H1 (cell line): ENCODE measurements around the gene RADIL. TPM values are rescaled to one million over a fixed set of nuclear protein-coding genes. Genes with fewer than 3 reads are reported as not detected.

Experiments
- CTCF ChIA-PET: fragments of 300-600 bp; sonication (Branson Sonifier 250); formaldehyde crosslinking; loops from one replicate; lab custom pipeline; 2021; ENCODE audit not compliant: partially characterized antibody; lab: Charles Lee
- POLR2A ChIA-PET: fragments of 300-600 bp; sonication (Branson Sonifier 250); formaldehyde crosslinking; loops from one replicate; lab custom pipeline; 2021; ENCODE audit warnings: inconsistent platforms; ENCODE audit not compliant: partially characterized antibody; lab: Charles Lee
- DNase-seq, 2 experiments: peaks; one replicate each; pipeline versions ENCODE4 v3.0.0 to v3.0.0-alpha.2; 2010 to 2022; ENCODE audit warnings: low spot score in 2 of 2, low read depth in 1 of 2, mixed read lengths in 1 of 2
- FAIRE-seq: peaks from 2 replicates; lab custom pipeline; 2011; peaks lifted over from hg19 to GRCh38; lab: Jason Lieb, UNC
- H2AFZ ChIP-seq: 2 replicates; pipeline ENCODE4 v1.8.1; 2012; ENCODE audit warnings: low read length, inconsistent platforms
- H2AK5ac ChIP-seq: 2 replicates; pipeline ENCODE4 v1.6.1; 2013; ENCODE audit warnings: low read depth, low read length
- H2BK120ac ChIP-seq: replicated peaks from 2 replicates; pipeline ENCODE3; 2013; ENCODE audit warnings: low read depth, low read length, inconsistent platforms
- H2BK12ac ChIP-seq: 2 replicates; pipeline ENCODE4 v1.6.1; 2013; ENCODE audit warnings: low read depth, low read length
- H2BK15ac ChIP-seq: 2 replicates; pipeline ENCODE4 v1.6.1; 2013; ENCODE audit warnings: low read length
- H2BK20ac ChIP-seq: 2 replicates; pipeline ENCODE4 v1.6.1; 2013; ENCODE audit warnings: low read length
- H2BK5ac ChIP-seq: 2 replicates; pipeline ENCODE4 v1.6.1; 2013; ENCODE audit warnings: low read depth, low read length
- H3K14ac ChIP-seq: 2 replicates; pipeline ENCODE4 v1.6.1; 2013; ENCODE audit warnings: inconsistent platforms; ENCODE audit not compliant: insufficient read length
- H3K18ac ChIP-seq: 2 replicates; pipeline ENCODE4 v1.6.1; 2013; ENCODE audit warnings: low read length; ENCODE audit errors: extremely low read depth
- H3K23ac ChIP-seq: 2 replicates; pipeline ENCODE4 v1.6.1; 2013; ENCODE audit warnings: inconsistent platforms; ENCODE audit not compliant: insufficient read length
- H3K23me2 ChIP-seq: 2 replicates; pipeline ENCODE4 v1.6.1; 2013; ENCODE audit warnings: low read depth, low read length
- H3K27ac ChIP-seq: 2 replicates; pipeline ENCODE4 v1.6.1; 2011; ENCODE audit warnings: low read depth, low read length, inconsistent platforms
- H3K27me3 ChIP-seq, 4 experiments: replicated peaks in 1 of 4; 1 replicate in 1 of 4; 2 replicates in 3 of 4; pipeline versions ENCODE4 v1.6.1 to v1.8.1; 2011 to 2013; ENCODE audit warnings: low read length in 3 of 4, mild to moderate bottlenecking in 3 of 4, inconsistent platforms in 2 of 4, mixed read lengths in 2 of 4, moderate library complexity in 1 of 4; ENCODE audit not compliant: control insufficient read depth in 3 of 4, insufficient read depth in 3 of 4; ENCODE audit errors: extremely low read depth in 1 of 4
- H3K36me3 ChIP-seq, 4 experiments: 2 replicates each; pipeline versions ENCODE4 v1.6.1 to v1.8.1; 2011 to 2013; ENCODE audit warnings: mild to moderate bottlenecking in 4 of 4, low read length in 3 of 4, moderate library complexity in 2 of 4, control low read depth in 1 of 4, inconsistent platforms in 1 of 4; ENCODE audit not compliant: insufficient read depth in 4 of 4, control insufficient read depth in 2 of 4
- H3K4ac ChIP-seq: replicated peaks from 2 replicates; pipeline ENCODE3; 2013; ENCODE audit warnings: low read length, low read depth, mixed read lengths, inconsistent platforms; ENCODE audit not compliant: insufficient read length
- H3K4me1 ChIP-seq, 4 experiments: replicated peaks in 1 of 4; 1 replicate in 1 of 4; 2 replicates in 3 of 4; pipeline versions ENCODE4 v1.6.1 to v1.8.1; 2011 to 2013; ENCODE audit warnings: low read length in 3 of 4, inconsistent platforms in 2 of 4, mixed read lengths in 1 of 4; ENCODE audit not compliant: insufficient read depth in 4 of 4, control insufficient read depth in 3 of 4
- H3K4me2 ChIP-seq, 2 experiments: 2 replicates each; pipeline versions ENCODE4 v1.6.1 to v1.8.1; 2011 to 2013; ENCODE audit warnings: low read depth in 2 of 2, low read length in 2 of 2, control low read depth in 1 of 2, inconsistent platforms in 1 of 2, mild to moderate bottlenecking in 1 of 2; ENCODE audit not compliant: insufficient read depth in 1 of 2
- H3K4me3 ChIP-seq, 4 experiments: fragments of 200-600, 300-600 bp in 1 of 4; sonication (generic), shearing (Covaris generic), sonication (Bioruptor Twin) in 1 of 4; 2 replicates each; pipeline versions ENCODE4 v1.5.1 to v1.8.1; 2011 to 2016; ENCODE audit warnings: low read length in 4 of 4, low read depth in 3 of 4, control low read depth in 2 of 4, inconsistent platforms in 2 of 4, mild to moderate bottlenecking in 2 of 4, mixed read lengths in 1 of 4, moderate library complexity in 1 of 4; ENCODE audit not compliant: insufficient read depth in 2 of 4; ENCODE audit errors: extremely low read depth in 1 of 4
- H3K56ac ChIP-seq: replicated peaks from 2 replicates; pipeline ENCODE3; 2013; ENCODE audit warnings: low read depth, mild to moderate bottlenecking, mixed read lengths, low read length, inconsistent platforms; ENCODE audit not compliant: insufficient read length
- H3K79me1 ChIP-seq: 2 replicates; pipeline ENCODE4 v1.6.1; 2013; ENCODE audit warnings: low read depth, low read length, control low read depth
- H3K79me2 ChIP-seq, 2 experiments: 2 replicates each; pipeline versions ENCODE4 v1.6.1 to v1.8.1; 2012 to 2013; ENCODE audit warnings: low read length in 2 of 2, mild to moderate bottlenecking in 2 of 2, inconsistent platforms in 1 of 2; ENCODE audit not compliant: insufficient read depth in 2 of 2, control insufficient read depth in 1 of 2
- H3K9ac ChIP-seq, 4 experiments: replicated peaks in 1 of 4; 1 replicate in 1 of 4; 2 replicates in 3 of 4; pipeline versions ENCODE4 v1.6.1 to v1.8.1; 2011 to 2013; ENCODE audit warnings: low read depth in 3 of 4, low read length in 3 of 4, control low read depth in 2 of 4, mild to moderate bottlenecking in 2 of 4, moderate library complexity in 2 of 4, inconsistent platforms in 1 of 4; ENCODE audit errors: extremely low read depth in 1 of 4
- H3K9me3 ChIP-seq, 2 experiments: 2 replicates each; pipeline versions ENCODE4 v1.6.1 to v1.8.1; 2012 to 2013; ENCODE audit warnings: mild to moderate bottlenecking in 2 of 2, moderate library complexity in 2 of 2, control low read depth in 1 of 2, inconsistent platforms in 1 of 2, low read depth in 1 of 2, low read length in 1 of 2, mixed read lengths in 1 of 2; ENCODE audit not compliant: insufficient read depth in 2 of 2
- H4K20me1 ChIP-seq, 2 experiments: replicated peaks in 1 of 2; 2 replicates each; pipeline versions ENCODE3 to v1.8.1; 2011 to 2013; ENCODE audit warnings: inconsistent platforms in 2 of 2, low read length in 2 of 2, mild to moderate bottlenecking in 1 of 2; ENCODE audit not compliant: insufficient read depth in 2 of 2, control insufficient read depth in 1 of 2
- H4K5ac ChIP-seq: 2 replicates; pipeline ENCODE4 v1.6.1; 2013; ENCODE audit warnings: low read length, low read depth, mixed read lengths, inconsistent platforms; ENCODE audit not compliant: insufficient read length
- H4K8ac ChIP-seq: 2 replicates; pipeline ENCODE4 v1.8.0; 2013; ENCODE audit warnings: mild to moderate bottlenecking, moderate library complexity, low read length, inconsistent platforms; ENCODE audit not compliant: insufficient read depth; ENCODE audit errors: extremely low read depth
- H4K91ac ChIP-seq: replicated peaks from 2 replicates; pipeline ENCODE3; 2013; ENCODE audit warnings: low read length, mixed read lengths, inconsistent platforms; ENCODE audit not compliant: insufficient read length
- BRCA1 ChIP-seq: IDR thresholded peaks from 2 replicates; pipeline ENCODE4 v1.6.1; 2012; ENCODE audit warnings: low read depth, low read length, improper control_type of control experiment
- CBX8 ChIP-seq: fragments of 300-800, 300-1000 bp; sonication (generic); IDR thresholded peaks from 2 replicates; pipeline ENCODE4 v1.7.1; 2016; ENCODE audit warnings: low read depth, low read length, borderline replicate concordance
- CREB1 ChIP-seq: IDR thresholded peaks from 2 replicates; pipeline ENCODE4 v1.6.1; 2012; ENCODE audit warnings: inconsistent platforms
- CTBP2 ChIP-seq: IDR thresholded peaks from 2 replicates; pipeline ENCODE4 v1.7.0; 2011; ENCODE audit warnings: borderline replicate concordance, mild to moderate bottlenecking, moderate library complexity, mixed read lengths, low read length; ENCODE audit not compliant: insufficient read depth, insufficient read length
- EZH2 ChIP-seq: fragments of 200-600 bp; sonication (generic); IDR thresholded peaks from 2 replicates; pipeline ENCODE4 v1.7.1; 2012; ENCODE audit warnings: low read depth, mild to moderate bottlenecking, moderate library complexity, low read length, inconsistent platforms; ENCODE audit not compliant: severe bottlenecking
- GTF2F1 ChIP-seq: IDR thresholded peaks from 2 replicates; pipeline ENCODE4 v1.6.1; 2012; ENCODE audit warnings: low read depth, low read length, improper control_type of control experiment, borderline replicate concordance
- JUN ChIP-seq: IDR thresholded peaks from 2 replicates; pipeline ENCODE4 v1.6.1; 2011; ENCODE audit warnings: low read depth, mild to moderate bottlenecking, improper control_type of control experiment, low read length
- MAX ChIP-seq: IDR thresholded peaks from 2 replicates; pipeline ENCODE4 v1.6.1; 2012; ENCODE audit warnings: inconsistent platforms
- NANOG ChIP-seq: IDR thresholded peaks from 2 replicates; pipeline ENCODE4 v1.6.1; 2011; ENCODE audit warnings: low read length, low read depth, mild to moderate bottlenecking, inconsistent platforms; ENCODE audit not compliant: insufficient read depth, poor library complexity, severe bottlenecking
- PHF8 ChIP-seq: fragments of 200-600 bp; sonication (generic); conservative IDR thresholded peaks from 2 replicates; pipeline ENCODE4 v1.7.1; 2012; ENCODE audit warnings: low read depth, mild to moderate bottlenecking, inconsistent platforms, low read length, moderate library complexity
- POLR2AphosphoS5 ChIP-seq: IDR thresholded peaks from 2 replicates; pipeline ENCODE4 v1.6.1; 2011; ENCODE audit warnings: low read depth, low read length
- RXRA ChIP-seq: IDR thresholded peaks from 2 replicates; pipeline ENCODE4 v1.6.1; 2011; ENCODE audit warnings: low read depth, mild to moderate bottlenecking, low read length, moderate library complexity; ENCODE audit not compliant: insufficient read depth
- SP2 ChIP-seq: IDR thresholded peaks from 2 replicates; pipeline ENCODE4 v1.6.1; 2012; ENCODE audit warnings: mild to moderate bottlenecking, low read length, inconsistent platforms
- WGBS, 2 experiments: shearing (Covaris generic) in 1 of 2; methylation state at CpG; one replicate each; pipeline versions ENCODE4 v1.1.6 to v1.1.7; 2013 to 2015; ENCODE audit warnings: low lambda C conversion rate in 2 of 2, mixed read lengths in 2 of 2, inconsistent platforms in 1 of 2, low coverage in 1 of 2, missing lambda C conversion rate in 1 of 2; ENCODE audit not compliant: insufficient replicate concordance in 2 of 2, insufficient coverage in 1 of 2, insufficient read length in 1 of 2; ENCODE audit errors: extremely low coverage in 1 of 2, missing lambda C conversion rate in 1 of 2; 5-methylcytosine and 5-hydroxymethylcytosine counted together
- polyA plus RNA-seq, 7 experiments: library from polyadenylated mRNA; depleted of rRNA in 3 of 7; stranded (reverse) in 5 of 7; unstranded in 2 of 7; fragments of >200 nt in 5 of 7; fragments of 200-250 nt in 2 of 7; gene quantifications; 1 replicate in 5 of 7; 2 replicates in 1 of 7; 4 replicates in 1 of 7; pipeline versions ENCODE4 v1.2.1 to v1.2.3, GENCODE V29; 2011 to 2013; ENCODE audit warnings: missing spikeins in 2 of 7, mixed read lengths in 2 of 7
- total RNA-seq: library from RNA; stranded (reverse); fragmentation: NEBNext Ultra II Directional; extraction: Animal tissue kit (Norgen Biotek cat#: 25700); gene quantifications from 2 replicates; pipeline ENCODE4 v1.2.1, GENCODE V29; 2021

RADIL gene
- total and polyA plus RNA-seq, 2 of the 8 experiments (the other 6 are each of a cell fraction or from before 2014, with no cell fraction given) = 5.0 to 5.4 TPM

- Histone ChIP-seq H3K56ac (no peak overlapping the region), H4K8ac (no peak overlapping the region), H2BK120ac (no peak overlapping the region), H2AK5ac (no peak overlapping the region), H4K20me1 (peaks cover 0 to 6% of the 10 kb centered on the region in 2 experiments), H2BK20ac (no peak overlapping the region), H2BK15ac (no peak overlapping the region), H3K9me3 (no peaks in the 10 kb centered on the region), H3K4ac (no peak overlapping the region), H3K4me1 (peaks cover 0 to 3% (median 1%) of the 10 kb centered on the region in 4 experiments; a peak in 4 of 7 replicates), H2AFZ (no peak overlapping the region), H4K5ac (no peak overlapping the region), H3K18ac (no peak overlapping the region), H4K91ac (no peak overlapping the region), H3K36me3 (peaks cover 3 to 48% (median 9%) of the 10 kb centered on the region in 4 experiments; a peak in 5 of 8 replicates), H2BK5ac (no peak overlapping the region), H3K79me2 (no peaks in the 10 kb centered on the region), H3K27me3 (no peaks in the 10 kb centered on the region), H3K23ac (no peak overlapping the region), H3K23me2 (peaks cover 7% of the 10 kb centered on the region; the same call in 1 of the 2 replicates), H3K27ac (no peak overlapping the region), H3K79me1 (no peaks in the 10 kb centered on the region), H3K9ac (no peak overlapping the region), H3K4me2 (no peak overlapping the region), H3K4me3 (no peak overlapping the region), H2BK12ac (no peak overlapping the region), H3K14ac (no peak overlapping the region)
- CTCF ChIA-PET = interaction anchor here (2.3 kb wide), 1 partner anchor 10 kb away, joined by 8 read pairs; no protein-coding TSS in a partner anchor
- WGBS, 2 experiments = 96% methylated on average over 22 of the region's 23 CpGs; no CpG with 5 or more reads in 1 of the 2 experiments
- no peak for DNase-seq
- POLR2A ChIA-PET = interaction anchor here (1.8 kb wide), 1 partner anchor 13 kb away, joined by 4 read pairs; the partner anchor contains the start of gene AP5Z1
- FAIRE-seq = no peak
- TF ChIP-seq EZH2 = no peak
- no peak for TF ChIP-seq CBX8
- TF ChIP-seq MAX = no peak
- no peak for TF ChIP-seq SP2
- no peak for TF ChIP-seq CTBP2
- no peak for TF ChIP-seq GTF2F1
- no peak for TF ChIP-seq NANOG
- TF ChIP-seq JUN = no peak
- no peak for TF ChIP-seq PHF8
- no peak for TF ChIP-seq BRCA1
- TF ChIP-seq RXRA = no peak
- no peak for TF ChIP-seq POLR2AphosphoS5
- no peak for TF ChIP-seq CREB1
Measured at GRCh38 chr7:4787947-4788626, 95.4 kb downstream of the RADIL start.
